Rectal smooth muscle tissue (tissue), 1 donor: Measurements from ENCODE around the gene FOXI1.
"Not testable (repeated sequence)": the region's sequence is repeated elsewhere in the genome, so short reads cannot be mapped to it uniquely, and the experiment has no call there.

Experiments
- H3K27ac ChIP-seq: one replicate; pipeline ENCODE4 v1.7.0; 2013; ENCODE audit warnings: low read depth, low read length, inconsistent platforms
- H3K27me3 ChIP-seq: one replicate; pipeline ENCODE4 v1.7.0; 2013; ENCODE audit warnings: low read length; ENCODE audit not compliant: control insufficient read depth, insufficient read depth
- H3K36me3 ChIP-seq: one replicate; pipeline ENCODE4 v1.7.0; 2013; ENCODE audit warnings: low read length; ENCODE audit not compliant: control insufficient read depth, insufficient read depth
- H3K4me1 ChIP-seq: one replicate; pipeline ENCODE4 v1.7.0; 2013; ENCODE audit warnings: low read length; ENCODE audit not compliant: control insufficient read depth, insufficient read depth
- H3K4me3 ChIP-seq: one replicate; pipeline ENCODE4 v1.7.0; 2013; ENCODE audit warnings: low read length
- H3K9ac ChIP-seq: one replicate; pipeline ENCODE4 v1.7.0; 2013; ENCODE audit warnings: low read length

FOXI1 gene

GRCh38 chr5:170076739-170077138 is 29.0 kb upstream of the FOXI1 start:
- no peaks in the 10 kb centered on the region for H3K27me3 ChIP-seq
- no peaks in the 10 kb centered on the region for H3K4me1 ChIP-seq
- H3K9ac ChIP-seq, result no peak overlapping the region
- no peak overlapping the region for H3K27ac ChIP-seq
- H3K36me3 ChIP-seq, result no peaks in the 10 kb centered on the region
- no peak overlapping the region for H3K4me3 ChIP-seq

GRCh38 chr5:170077526-170077925 is 28.2 kb upstream of the FOXI1 start:
- H3K27me3 ChIP-seq, result no peaks in the 10 kb centered on the region

GRCh38 chr5:170078458-170078857 is 27.2 kb upstream of the FOXI1 start:
- Histone ChIP-seq H3K9ac (no peak overlapping the region), H3K4me3 (no peak overlapping the region), H3K36me3 (no peaks in the 10 kb centered on the region), H3K27ac (no peak overlapping the region), H3K27me3 (no peaks in the 10 kb centered on the region), H3K4me1 (no peaks in the 10 kb centered on the region)

More at GRCh38 chr5:170077526-170077925, 28.2 kb upstream of the FOXI1 start:
- no peak overlapping the region for H3K27ac ChIP-seq
- H3K9ac ChIP-seq, result no peak overlapping the region
- no peaks in the 10 kb centered on the region for H3K36me3 ChIP-seq
- H3K4me3 ChIP-seq, result no peak overlapping the region
- no peaks in the 10 kb centered on the region for H3K4me1 ChIP-seq

GRCh38 chr5:170078931-170079330 is 26.8 kb upstream of the FOXI1 start:
- Histone ChIP-seq H3K4me3 (no peak overlapping the region), H3K27me3 (no peaks in the 10 kb centered on the region), H3K36me3 (no peaks in the 10 kb centered on the region)

GRCh38 chr5:170080217-170080616 is 25.5 kb upstream of the FOXI1 start:
- H3K36me3 ChIP-seq, result no peaks in the 10 kb centered on the region

More at GRCh38 chr5:170078931-170079330, 26.8 kb upstream of the FOXI1 start:
- Histone ChIP-seq H3K4me1 (no peaks in the 10 kb centered on the region), H3K9ac (no peak overlapping the region), H3K27ac (no peak overlapping the region)

DNA sequence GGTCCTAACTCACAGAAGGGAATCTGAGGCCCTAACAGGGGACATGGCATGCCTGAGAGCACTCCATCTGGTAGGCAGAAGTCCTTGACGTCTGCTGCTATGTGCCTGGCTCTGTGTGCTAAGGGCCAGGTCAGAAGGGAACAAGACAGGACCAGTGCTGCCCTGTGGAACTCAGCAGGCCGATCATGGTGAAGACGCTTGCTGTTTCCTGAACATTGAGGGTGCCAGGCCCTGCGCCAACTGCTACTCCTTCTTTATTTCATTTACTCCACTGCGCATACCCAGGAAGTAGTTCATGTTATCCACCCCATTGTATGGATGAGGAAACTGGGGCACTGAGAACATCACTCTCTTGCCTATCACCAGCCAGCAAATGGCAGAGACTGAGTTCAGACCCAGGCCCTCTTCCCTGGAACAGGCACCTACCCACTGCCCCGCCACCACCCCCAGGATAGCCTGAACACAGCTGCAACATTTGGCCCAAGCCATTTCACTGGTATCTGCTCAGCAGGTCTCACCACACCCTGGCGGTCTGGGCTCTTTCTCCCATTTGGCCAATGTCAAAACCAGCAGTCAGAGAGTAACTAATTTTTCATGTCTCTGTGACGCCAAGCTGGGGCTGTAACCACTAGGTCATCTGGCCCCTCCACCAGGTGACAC is 24.8 kb upstream of the FOXI1 start:
- no peaks in the 10 kb centered on the region for H3K4me1 ChIP-seq
- no peaks in the 10 kb centered on the region for H3K36me3 ChIP-seq
- no peak overlapping the region for H3K4me3 ChIP-seq
- H3K27me3 ChIP-seq, result no peaks in the 10 kb centered on the region
- H3K27ac ChIP-seq, result no peak overlapping the region
- no peak overlapping the region for H3K9ac ChIP-seq

More at GRCh38 chr5:170080217-170080616, 25.5 kb upstream of the FOXI1 start:
- Histone ChIP-seq H3K9ac (no peak overlapping the region), H3K4me3 (no peak overlapping the region), H3K27ac (no peak overlapping the region), H3K4me1 (no peaks in the 10 kb centered on the region), H3K27me3 (no peaks in the 10 kb centered on the region)

DNA sequence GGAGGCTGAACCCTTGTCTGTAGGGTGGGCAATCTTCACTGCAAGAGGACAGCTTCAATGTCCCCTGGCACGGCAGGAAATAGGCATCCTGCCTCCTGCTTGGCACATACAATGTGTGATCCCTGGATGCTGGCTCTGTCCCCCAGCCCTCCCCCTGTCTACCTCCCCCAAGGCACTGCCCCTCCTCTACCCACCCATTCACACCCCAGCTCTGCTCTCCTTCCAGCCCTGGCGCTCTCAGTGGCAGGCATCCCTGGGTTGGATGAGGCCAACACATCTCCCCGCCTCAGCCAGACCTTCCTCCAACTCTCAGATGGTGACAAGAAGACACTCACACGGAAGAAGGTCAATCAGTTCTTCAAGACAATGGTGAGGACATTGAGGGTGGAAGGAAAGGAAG is 24.1 kb upstream of the FOXI1 start:
- H3K36me3 ChIP-seq, result no peaks in the 10 kb centered on the region
- H3K27ac ChIP-seq, result no peak overlapping the region
- no peaks in the 10 kb centered on the region for H3K4me1 ChIP-seq
- no peak overlapping the region for H3K4me3 ChIP-seq
- no peaks in the 10 kb centered on the region for H3K27me3 ChIP-seq
- no peak overlapping the region for H3K9ac ChIP-seq

- no peaks in the 10 kb centered on the region for H3K27me3 ChIP-seq
- no peak overlapping the region for H3K4me3 ChIP-seq
- H3K4me1 ChIP-seq, result no peaks in the 10 kb centered on the region
- no peak overlapping the region for H3K27ac ChIP-seq
- H3K9ac ChIP-seq, result no peak overlapping the region
- H3K36me3 ChIP-seq, result no peaks in the 10 kb centered on the region
Observed at GRCh38 chr5:170082701-170083100, 23.0 kb upstream of the FOXI1 start.

GRCh38 chr5:170087168-170087817 is 18.4 kb upstream of the FOXI1 start:
- Histone ChIP-seq H3K9ac (no peak overlapping the region), H3K36me3 (no peaks in the 10 kb centered on the region), H3K27me3 (no peaks in the 10 kb centered on the region)

DNA sequence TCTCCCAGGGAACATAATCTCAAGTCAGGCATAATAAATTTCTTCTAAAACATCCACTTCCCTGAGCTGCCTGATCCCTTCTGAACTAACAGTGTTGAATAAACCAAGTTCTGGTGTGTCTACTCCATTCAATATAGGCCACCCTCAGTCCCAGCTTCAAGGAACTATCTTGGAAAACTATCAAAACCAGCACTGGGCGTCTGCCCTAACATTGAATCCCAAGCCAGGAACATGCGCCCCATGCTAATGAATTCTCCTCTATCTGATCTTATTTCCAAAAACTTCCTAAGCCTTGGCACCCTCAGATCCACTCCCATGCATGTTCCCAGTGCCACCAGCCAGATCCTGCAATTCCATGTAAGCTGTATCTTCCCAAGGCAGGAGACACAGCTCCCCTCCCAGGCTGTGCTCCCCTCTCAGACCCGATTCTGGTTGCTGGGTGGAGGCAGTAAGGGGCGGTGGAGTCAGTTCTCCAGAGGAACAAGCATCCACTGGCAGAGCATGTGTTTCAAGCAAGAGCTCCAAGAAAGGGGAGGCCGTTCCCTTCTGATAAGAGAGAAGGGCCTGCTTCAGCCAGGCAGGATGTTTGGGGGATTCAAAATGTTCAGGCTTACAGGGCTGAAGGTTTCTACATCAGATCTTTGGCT is 13.1 kb upstream of the FOXI1 start:
- H3K27ac ChIP-seq, result no peak overlapping the region
- H3K36me3 ChIP-seq, result no peaks in the 10 kb centered on the region
- no peak overlapping the region for H3K4me3 ChIP-seq
- no peaks in the 10 kb centered on the region for H3K4me1 ChIP-seq
- H3K9ac ChIP-seq, result no peak overlapping the region
- no peaks in the 10 kb centered on the region for H3K27me3 ChIP-seq

More at GRCh38 chr5:170087168-170087817, 18.4 kb upstream of the FOXI1 start:
- Histone ChIP-seq H3K4me3 (no peak overlapping the region), H3K27ac (no peak overlapping the region), H3K4me1 (no peaks in the 10 kb centered on the region)

DNA sequence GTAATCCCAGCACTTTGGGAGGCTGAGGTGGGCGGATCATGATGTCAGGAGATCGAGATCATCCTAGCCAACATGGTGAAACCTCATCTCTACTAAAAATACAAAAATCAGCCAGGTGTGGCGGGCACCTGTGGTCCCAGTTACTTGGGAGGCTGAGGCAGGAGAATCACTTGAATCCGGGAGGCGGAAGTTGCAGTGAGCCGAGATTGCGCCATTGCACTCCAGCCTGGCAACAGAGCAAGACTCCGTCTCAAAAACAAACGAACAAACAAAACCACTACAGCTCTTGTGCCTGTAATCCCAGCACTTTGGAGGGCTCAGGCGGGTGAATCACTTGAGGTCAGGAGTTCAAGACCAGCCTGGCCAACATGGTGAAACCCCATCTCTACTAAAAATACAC is 11.4 kb upstream of the FOXI1 start:
- H3K36me3 ChIP-seq, H3K9ac ChIP-seq, H3K4me3 ChIP-seq, H3K27ac ChIP-seq, H3K27me3 ChIP-seq, H3K4me1 ChIP-seq: not testable (repeated sequence)

- H3K4me3 ChIP-seq, result no peak overlapping the region
- H3K27me3 ChIP-seq, result no peaks in the 10 kb centered on the region
- H3K9ac ChIP-seq, result no peak overlapping the region
- H3K27ac ChIP-seq, result no peak overlapping the region
- H3K4me1 ChIP-seq, result no peaks in the 10 kb centered on the region
- H3K36me3 ChIP-seq, result no peaks in the 10 kb centered on the region
Observed at GRCh38 chr5:170095646-170096045, 10.1 kb upstream of the FOXI1 start.
